H1 (cell line): Measurements from ENCODE around the gene USP3. TPM values are rescaled to one million over a fixed set of nuclear protein-coding genes. Genes with fewer than 3 reads are reported as not detected.
"Not testable (repeated sequence)": the region's sequence is repeated elsewhere in the genome, so short reads cannot be mapped to it uniquely, and the experiment has no call there.

ENCODE experiments used
- CTCF ChIA-PET: fragments of 300-600 bp; sonication (Branson Sonifier 250); formaldehyde crosslinking; loops from one replicate; lab custom pipeline; 2021; ENCODE audit not compliant: partially characterized antibody; lab: Charles Lee
- POLR2A ChIA-PET: fragments of 300-600 bp; sonication (Branson Sonifier 250); formaldehyde crosslinking; loops from one replicate; lab custom pipeline; 2021; ENCODE audit warnings: inconsistent platforms; ENCODE audit not compliant: partially characterized antibody; lab: Charles Lee
- DNase-seq, 2 experiments: peaks; one replicate each; pipeline versions ENCODE4 v3.0.0 to v3.0.0-alpha.2; 2010 to 2022; ENCODE audit warnings: low spot score in 2 of 2, low read depth in 1 of 2, mixed read lengths in 1 of 2
- FAIRE-seq: peaks from 2 replicates; lab custom pipeline; 2011; peaks lifted over from hg19 to GRCh38; lab: Jason Lieb, UNC
- H2AFZ ChIP-seq: 2 replicates; pipeline ENCODE4 v1.8.1; 2012; ENCODE audit warnings: low read length, inconsistent platforms
- H2AK5ac ChIP-seq: 2 replicates; pipeline ENCODE4 v1.6.1; 2013; ENCODE audit warnings: low read depth, low read length
- H2BK120ac ChIP-seq: replicated peaks from 2 replicates; pipeline ENCODE3; 2013; ENCODE audit warnings: low read depth, low read length, inconsistent platforms
- H2BK12ac ChIP-seq: 2 replicates; pipeline ENCODE4 v1.6.1; 2013; ENCODE audit warnings: low read depth, low read length
- H2BK15ac ChIP-seq: 2 replicates; pipeline ENCODE4 v1.6.1; 2013; ENCODE audit warnings: low read length
- H2BK20ac ChIP-seq: 2 replicates; pipeline ENCODE4 v1.6.1; 2013; ENCODE audit warnings: low read length
- H2BK5ac ChIP-seq: 2 replicates; pipeline ENCODE4 v1.6.1; 2013; ENCODE audit warnings: low read depth, low read length
- H3K14ac ChIP-seq: 2 replicates; pipeline ENCODE4 v1.6.1; 2013; ENCODE audit warnings: inconsistent platforms; ENCODE audit not compliant: insufficient read length
- H3K18ac ChIP-seq: 2 replicates; pipeline ENCODE4 v1.6.1; 2013; ENCODE audit warnings: low read length; ENCODE audit errors: extremely low read depth
- H3K23ac ChIP-seq: 2 replicates; pipeline ENCODE4 v1.6.1; 2013; ENCODE audit warnings: inconsistent platforms; ENCODE audit not compliant: insufficient read length
- H3K23me2 ChIP-seq: 2 replicates; pipeline ENCODE4 v1.6.1; 2013; ENCODE audit warnings: low read depth, low read length
- H3K27ac ChIP-seq: 2 replicates; pipeline ENCODE4 v1.6.1; 2011; ENCODE audit warnings: low read depth, low read length, inconsistent platforms
- H3K27me3 ChIP-seq, 4 experiments: replicated peaks in 1 of 4; 1 replicate in 1 of 4; 2 replicates in 3 of 4; pipeline versions ENCODE4 v1.6.1 to v1.8.1; 2011 to 2013; ENCODE audit warnings: low read length in 3 of 4, mild to moderate bottlenecking in 3 of 4, inconsistent platforms in 2 of 4, mixed read lengths in 2 of 4, moderate library complexity in 1 of 4; ENCODE audit not compliant: control insufficient read depth in 3 of 4, insufficient read depth in 3 of 4; ENCODE audit errors: extremely low read depth in 1 of 4
- H3K36me3 ChIP-seq, 4 experiments: 2 replicates each; pipeline versions ENCODE4 v1.6.1 to v1.8.1; 2011 to 2013; ENCODE audit warnings: mild to moderate bottlenecking in 4 of 4, low read length in 3 of 4, moderate library complexity in 2 of 4, control low read depth in 1 of 4, inconsistent platforms in 1 of 4; ENCODE audit not compliant: insufficient read depth in 4 of 4, control insufficient read depth in 2 of 4
- H3K4ac ChIP-seq: replicated peaks from 2 replicates; pipeline ENCODE3; 2013; ENCODE audit warnings: low read length, low read depth, mixed read lengths, inconsistent platforms; ENCODE audit not compliant: insufficient read length
- H3K4me1 ChIP-seq, 4 experiments: replicated peaks in 1 of 4; 1 replicate in 1 of 4; 2 replicates in 3 of 4; pipeline versions ENCODE4 v1.6.1 to v1.8.1; 2011 to 2013; ENCODE audit warnings: low read length in 3 of 4, inconsistent platforms in 2 of 4, mixed read lengths in 1 of 4; ENCODE audit not compliant: insufficient read depth in 4 of 4, control insufficient read depth in 3 of 4
- H3K4me2 ChIP-seq, 2 experiments: 2 replicates each; pipeline versions ENCODE4 v1.6.1 to v1.8.1; 2011 to 2013; ENCODE audit warnings: low read depth in 2 of 2, low read length in 2 of 2, control low read depth in 1 of 2, inconsistent platforms in 1 of 2, mild to moderate bottlenecking in 1 of 2; ENCODE audit not compliant: insufficient read depth in 1 of 2
- H3K4me3 ChIP-seq, 4 experiments: fragments of 200-600, 300-600 bp in 1 of 4; sonication (generic), shearing (Covaris generic), sonication (Bioruptor Twin) in 1 of 4; 2 replicates each; pipeline versions ENCODE4 v1.5.1 to v1.8.1; 2011 to 2016; ENCODE audit warnings: low read length in 4 of 4, low read depth in 3 of 4, control low read depth in 2 of 4, inconsistent platforms in 2 of 4, mild to moderate bottlenecking in 2 of 4, mixed read lengths in 1 of 4, moderate library complexity in 1 of 4; ENCODE audit not compliant: insufficient read depth in 2 of 4; ENCODE audit errors: extremely low read depth in 1 of 4
- H3K56ac ChIP-seq: replicated peaks from 2 replicates; pipeline ENCODE3; 2013; ENCODE audit warnings: low read depth, mild to moderate bottlenecking, mixed read lengths, low read length, inconsistent platforms; ENCODE audit not compliant: insufficient read length
- H3K79me1 ChIP-seq: 2 replicates; pipeline ENCODE4 v1.6.1; 2013; ENCODE audit warnings: low read depth, low read length, control low read depth
- H3K79me2 ChIP-seq, 2 experiments: 2 replicates each; pipeline versions ENCODE4 v1.6.1 to v1.8.1; 2012 to 2013; ENCODE audit warnings: low read length in 2 of 2, mild to moderate bottlenecking in 2 of 2, inconsistent platforms in 1 of 2; ENCODE audit not compliant: insufficient read depth in 2 of 2, control insufficient read depth in 1 of 2
- H3K9ac ChIP-seq, 4 experiments: replicated peaks in 1 of 4; 1 replicate in 1 of 4; 2 replicates in 3 of 4; pipeline versions ENCODE4 v1.6.1 to v1.8.1; 2011 to 2013; ENCODE audit warnings: low read depth in 3 of 4, low read length in 3 of 4, control low read depth in 2 of 4, mild to moderate bottlenecking in 2 of 4, moderate library complexity in 2 of 4, inconsistent platforms in 1 of 4; ENCODE audit errors: extremely low read depth in 1 of 4
- H3K9me3 ChIP-seq, 2 experiments: 2 replicates each; pipeline versions ENCODE4 v1.6.1 to v1.8.1; 2012 to 2013; ENCODE audit warnings: mild to moderate bottlenecking in 2 of 2, moderate library complexity in 2 of 2, control low read depth in 1 of 2, inconsistent platforms in 1 of 2, low read depth in 1 of 2, low read length in 1 of 2, mixed read lengths in 1 of 2; ENCODE audit not compliant: insufficient read depth in 2 of 2
- H4K20me1 ChIP-seq, 2 experiments: replicated peaks in 1 of 2; 2 replicates each; pipeline versions ENCODE3 to v1.8.1; 2011 to 2013; ENCODE audit warnings: inconsistent platforms in 2 of 2, low read length in 2 of 2, mild to moderate bottlenecking in 1 of 2; ENCODE audit not compliant: insufficient read depth in 2 of 2, control insufficient read depth in 1 of 2
- H4K5ac ChIP-seq: 2 replicates; pipeline ENCODE4 v1.6.1; 2013; ENCODE audit warnings: low read length, low read depth, mixed read lengths, inconsistent platforms; ENCODE audit not compliant: insufficient read length
- H4K8ac ChIP-seq: 2 replicates; pipeline ENCODE4 v1.8.0; 2013; ENCODE audit warnings: mild to moderate bottlenecking, moderate library complexity, low read length, inconsistent platforms; ENCODE audit not compliant: insufficient read depth; ENCODE audit errors: extremely low read depth
- H4K91ac ChIP-seq: replicated peaks from 2 replicates; pipeline ENCODE3; 2013; ENCODE audit warnings: low read length, mixed read lengths, inconsistent platforms; ENCODE audit not compliant: insufficient read length
- MAX ChIP-seq: IDR thresholded peaks from 2 replicates; pipeline ENCODE4 v1.6.1; 2012; ENCODE audit warnings: inconsistent platforms
- PHF8 ChIP-seq: fragments of 200-600 bp; sonication (generic); conservative IDR thresholded peaks from 2 replicates; pipeline ENCODE4 v1.7.1; 2012; ENCODE audit warnings: low read depth, mild to moderate bottlenecking, inconsistent platforms, low read length, moderate library complexity
- SP2 ChIP-seq: IDR thresholded peaks from 2 replicates; pipeline ENCODE4 v1.6.1; 2012; ENCODE audit warnings: mild to moderate bottlenecking, low read length, inconsistent platforms
- WGBS, 2 experiments: shearing (Covaris generic) in 1 of 2; methylation state at CpG; one replicate each; pipeline versions ENCODE4 v1.1.6 to v1.1.7; 2013 to 2015; ENCODE audit warnings: low lambda C conversion rate in 2 of 2, mixed read lengths in 2 of 2, inconsistent platforms in 1 of 2, low coverage in 1 of 2, missing lambda C conversion rate in 1 of 2; ENCODE audit not compliant: insufficient replicate concordance in 2 of 2, insufficient coverage in 1 of 2, insufficient read length in 1 of 2; ENCODE audit errors: extremely low coverage in 1 of 2, missing lambda C conversion rate in 1 of 2; 5-methylcytosine and 5-hydroxymethylcytosine counted together
- polyA plus RNA-seq, 7 experiments: library from polyadenylated mRNA; depleted of rRNA in 3 of 7; stranded (reverse) in 5 of 7; unstranded in 2 of 7; fragments of >200 nt in 5 of 7; fragments of 200-250 nt in 2 of 7; gene quantifications; 1 replicate in 5 of 7; 2 replicates in 1 of 7; 4 replicates in 1 of 7; pipeline versions ENCODE4 v1.2.1 to v1.2.3, GENCODE V29; 2011 to 2013; ENCODE audit warnings: missing spikeins in 2 of 7, mixed read lengths in 2 of 7
- total RNA-seq: library from RNA; stranded (reverse); fragmentation: NEBNext Ultra II Directional; extraction: Animal tissue kit (Norgen Biotek cat#: 25700); gene quantifications from 2 replicates; pipeline ENCODE4 v1.2.1, GENCODE V29; 2021

The USP3 gene
- total and polyA plus RNA-seq, 2 of the 8 experiments (the other 6 are each of a cell fraction or from before 2014, with no cell fraction given): 15.5 to 16.2 TPM

- TF ChIP-seq MAX (no peak), PHF8 (no peak), SP2 (no peak)
- TF ChIP-seq, all 59 proteins: peak for 0
Observed at GRCh38 chr15:63615935-63616334, 111.5 kb downstream of the USP3 start (continued).

- H3K14ac ChIP-seq, H3K4me3 ChIP-seq, H3K23me2 ChIP-seq, H2BK12ac ChIP-seq, H3K79me1 ChIP-seq, H3K4ac ChIP-seq, H4K91ac ChIP-seq, H3K4me2 ChIP-seq, H3K27ac ChIP-seq, H2AK5ac ChIP-seq, H3K9ac ChIP-seq, H4K8ac ChIP-seq, DNase-seq, H3K9me3 ChIP-seq, H2BK20ac ChIP-seq, H3K23ac ChIP-seq, H4K20me1 ChIP-seq, H2BK5ac ChIP-seq, FAIRE-seq, H3K4me1 ChIP-seq, H3K79me2 ChIP-seq, H3K18ac ChIP-seq, H2BK120ac ChIP-seq, CTCF ChIA-PET, H4K5ac ChIP-seq, H2AFZ ChIP-seq, H3K27me3 ChIP-seq, POLR2A ChIA-PET, H3K56ac ChIP-seq, H2BK15ac ChIP-seq: not testable (repeated sequence)
- 95% methylated on average over 3 of the region's 4 CpGs; no CpG with 5 or more reads in 1 of the 2 experiments for WGBS, 2 experiments
- H3K36me3 ChIP-seq: peaks cover 5 to 25% (median 8%) of the 10 kb centered on the region in 4 experiments; a peak in 6 of 8 replicates
Observed at GRCh38 chr15:63617147-63617546, 112.8 kb downstream of the USP3 start.
